GM19463 (cell line): ENCODE results near the gene RABGGTB.
"Not testable (repeated sequence)": the region's sequence is repeated elsewhere in the genome, so short reads cannot be mapped to it uniquely, and the experiment has no call there.

Experiments
- ATAC-seq: cut with Tn5 transposase; IDR thresholded peaks from one replicate; pipeline ENCODE4 v1.9.1; 2021; ENCODE audit warnings: mild to moderate bottlenecking, moderate library complexity; ENCODE audit not compliant: unreplicated experiment

Gene RABGGTB

DNA sequence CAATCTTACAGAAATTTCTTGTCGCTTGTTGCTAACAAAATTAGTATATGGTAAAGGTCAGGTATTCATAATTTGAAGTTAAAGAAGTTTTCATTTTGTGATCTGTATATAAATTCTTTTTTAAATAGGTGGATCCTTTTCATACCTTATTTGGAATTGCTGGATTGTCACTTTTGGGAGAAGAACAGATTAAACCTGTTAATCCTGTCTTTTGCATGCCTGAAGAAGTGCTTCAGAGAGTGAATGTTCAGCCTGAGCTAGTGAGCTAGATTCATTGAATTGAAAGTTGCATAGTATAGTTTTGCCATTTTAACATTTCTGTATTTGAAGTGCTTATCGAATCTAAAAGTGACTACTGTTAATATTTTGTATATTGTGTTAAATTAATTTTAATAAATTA, 8.3 kb downstream of the RABGGTB start:
- ATAC-seq = no peak

DNA sequence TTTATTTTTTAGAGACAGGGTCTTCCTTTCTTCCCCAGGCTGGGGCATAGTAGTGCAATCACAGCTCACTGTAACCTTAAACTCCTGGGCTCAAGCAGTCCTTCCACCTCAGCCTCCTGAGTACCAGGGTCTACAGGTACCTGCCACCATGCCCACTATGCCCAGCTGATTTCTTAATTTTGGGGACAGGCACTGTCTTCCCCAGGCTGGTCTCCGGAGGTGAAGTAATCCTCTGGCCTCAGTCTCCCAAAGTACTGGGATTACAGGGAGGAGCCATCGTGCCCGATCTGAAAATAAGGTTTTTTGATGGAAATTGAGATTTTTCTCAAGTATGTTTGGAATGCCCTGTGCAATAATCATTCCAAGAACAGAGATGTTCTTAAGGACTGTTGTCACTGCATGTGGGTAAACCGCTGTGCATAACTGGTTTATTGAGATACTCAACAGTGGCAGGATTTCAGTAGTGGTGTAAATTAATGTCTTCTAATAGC, 9.7 kb downstream of the RABGGTB start:
- ATAC-seq = peak; percentile 3

DNA sequence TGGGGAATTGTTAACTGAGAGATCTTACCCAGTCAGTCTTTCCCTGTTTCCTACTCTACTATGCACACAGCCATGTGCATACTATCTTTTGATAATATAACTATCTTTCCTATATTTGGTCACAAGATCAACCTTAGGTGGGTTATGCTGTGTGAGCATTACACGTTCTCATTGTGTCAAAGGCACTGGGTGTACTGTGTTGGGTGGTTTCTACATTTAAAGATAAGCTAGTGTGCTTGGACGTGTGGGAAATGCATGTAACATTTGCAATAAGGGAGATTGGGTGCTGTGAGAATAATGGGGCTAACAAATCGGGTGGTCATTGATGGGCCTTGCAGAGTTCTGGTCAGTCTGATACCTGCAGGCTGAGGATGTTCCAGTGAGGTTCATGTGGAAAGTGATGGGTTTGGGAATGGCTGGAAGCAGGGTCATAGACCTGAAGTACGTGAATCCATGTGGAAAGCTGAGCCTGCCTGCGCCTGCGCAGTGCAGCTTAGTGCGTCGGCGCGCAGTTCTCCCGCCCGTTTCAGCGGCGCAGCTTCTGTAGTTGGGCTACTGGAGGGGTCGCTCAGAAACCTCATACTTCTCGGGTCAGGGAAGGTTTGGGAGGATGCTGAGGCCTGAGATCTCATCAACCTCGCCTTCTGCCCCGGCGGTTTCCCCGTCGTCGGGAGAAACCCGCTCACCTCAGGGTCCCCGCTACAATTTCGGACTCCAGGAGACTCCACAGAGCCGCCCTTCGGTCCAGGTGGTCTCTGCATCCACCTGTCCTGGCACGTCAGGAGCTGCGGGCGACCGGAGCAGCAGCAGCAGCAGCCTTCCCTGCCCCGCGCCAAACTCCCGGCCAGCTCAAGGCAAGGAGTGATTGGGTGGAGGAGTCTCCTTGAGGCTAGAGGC, 10.6 kb downstream of the RABGGTB start, which contains the start of gene MSH4:
MSH4 (plus strand) TSS at position 507 of the 897 bp plus-strand sequence; CDS start at position 611, 104 bp downstream.
- ATAC-seq = peak; percentile 17

DNA sequence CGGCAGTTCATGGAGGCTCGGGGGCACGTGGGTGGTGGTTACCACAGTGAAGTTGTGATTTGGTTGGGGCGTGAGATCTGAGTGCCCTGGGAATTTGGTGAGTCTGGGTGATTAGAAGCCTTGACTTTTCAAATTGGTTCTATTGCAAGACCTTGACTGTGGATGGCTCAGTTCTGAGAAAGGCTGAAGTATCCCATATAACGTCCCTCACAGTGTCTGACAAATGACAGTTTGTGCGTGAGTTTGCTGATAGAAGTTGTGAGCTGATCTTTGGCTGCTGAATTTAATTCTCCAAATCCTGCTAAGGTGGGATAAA, 11.2 kb downstream of the RABGGTB start:
- ATAC-seq = peak; percentile 23

DNA sequence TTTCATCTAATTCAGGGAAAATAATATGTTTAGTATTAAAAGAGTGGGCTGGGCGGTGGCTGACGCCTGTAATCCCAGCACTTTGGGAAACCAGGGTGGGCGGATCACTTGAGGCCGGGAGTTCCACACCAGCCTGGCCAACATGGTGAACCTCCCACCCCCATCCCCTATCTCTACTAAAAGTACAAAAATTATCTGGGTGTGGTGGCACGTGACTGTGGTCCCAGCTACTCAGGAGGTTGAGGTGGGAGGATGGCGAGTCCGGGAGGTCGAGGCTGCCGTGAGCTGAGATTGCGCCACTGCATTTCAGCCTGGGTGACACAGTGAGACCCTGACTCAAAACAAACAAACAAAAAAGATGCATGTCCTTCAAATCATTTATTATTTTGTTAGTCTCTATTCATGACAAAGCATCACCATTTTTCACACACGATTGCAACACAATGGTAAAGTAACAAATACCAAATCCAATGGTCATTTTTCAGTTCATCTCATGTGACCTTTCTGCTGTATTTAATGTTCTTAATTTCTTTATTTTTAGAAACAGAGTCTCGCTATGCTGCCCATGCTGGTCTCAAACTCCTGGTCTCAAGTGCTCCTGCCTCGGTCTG, 11.7 kb downstream of the RABGGTB start:
- no peak for ATAC-seq

DNA sequence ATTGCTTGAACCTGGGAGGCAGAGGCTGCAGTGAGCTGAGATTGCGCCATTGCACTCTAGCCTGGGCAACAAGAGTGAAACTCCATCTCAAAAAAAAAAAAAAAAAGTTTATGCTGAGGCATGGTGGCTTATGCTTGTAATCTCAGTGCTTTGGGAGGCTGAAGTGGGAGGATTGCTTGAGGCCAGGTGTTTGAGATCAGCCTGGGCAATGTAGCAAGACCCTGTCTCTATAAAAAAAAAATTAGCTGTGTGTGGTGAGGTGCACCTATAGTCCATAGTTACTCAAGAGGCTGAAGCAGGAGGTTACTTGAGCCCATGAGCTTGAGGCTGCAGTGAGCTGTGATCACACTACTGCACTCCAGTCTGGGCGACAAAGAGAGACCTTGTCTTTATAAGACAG, 15.4 kb downstream of the RABGGTB start:
- ATAC-seq = not testable (repeated sequence)

DNA sequence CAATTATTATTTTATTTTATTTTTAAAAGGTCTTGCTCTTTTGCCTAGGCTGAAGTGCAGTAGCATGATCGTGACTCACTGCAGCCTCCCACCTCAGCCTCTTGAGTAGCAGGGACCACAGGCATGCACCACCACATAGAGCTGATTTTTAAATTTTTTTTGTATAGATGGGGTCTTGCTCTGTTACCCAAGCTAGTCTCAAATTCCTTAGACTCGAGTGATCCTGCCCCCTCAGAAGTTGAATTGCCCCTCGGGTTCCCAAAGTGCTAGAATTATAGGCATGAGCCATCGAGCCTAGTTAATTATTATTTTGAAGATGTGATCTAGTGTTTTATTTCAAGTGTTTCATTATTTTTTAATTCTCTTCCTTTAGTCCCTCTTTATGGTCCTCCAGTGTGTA, 22.9 kb downstream of the RABGGTB start:
- ATAC-seq = no peak

DNA sequence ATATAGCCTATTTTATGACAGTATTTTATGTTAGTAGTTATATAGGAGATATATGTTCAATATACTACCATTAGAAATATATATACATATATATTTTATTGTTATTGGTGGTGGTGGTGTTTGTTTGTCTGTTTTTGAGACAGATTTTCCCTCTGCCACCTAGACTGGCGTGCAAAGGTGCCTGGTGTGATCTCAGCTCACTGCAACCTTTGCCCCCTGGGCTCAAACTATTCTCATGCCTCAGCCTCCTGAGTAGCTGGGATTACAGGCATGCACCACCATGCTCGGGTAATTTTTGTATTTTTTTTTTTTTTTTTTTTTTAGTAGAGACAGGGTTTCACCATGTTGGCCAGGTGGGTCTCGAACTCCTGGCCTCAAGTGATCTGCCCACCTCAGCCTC, 24.1 kb downstream of the RABGGTB start:
- ATAC-seq = not testable (repeated sequence)

DNA sequence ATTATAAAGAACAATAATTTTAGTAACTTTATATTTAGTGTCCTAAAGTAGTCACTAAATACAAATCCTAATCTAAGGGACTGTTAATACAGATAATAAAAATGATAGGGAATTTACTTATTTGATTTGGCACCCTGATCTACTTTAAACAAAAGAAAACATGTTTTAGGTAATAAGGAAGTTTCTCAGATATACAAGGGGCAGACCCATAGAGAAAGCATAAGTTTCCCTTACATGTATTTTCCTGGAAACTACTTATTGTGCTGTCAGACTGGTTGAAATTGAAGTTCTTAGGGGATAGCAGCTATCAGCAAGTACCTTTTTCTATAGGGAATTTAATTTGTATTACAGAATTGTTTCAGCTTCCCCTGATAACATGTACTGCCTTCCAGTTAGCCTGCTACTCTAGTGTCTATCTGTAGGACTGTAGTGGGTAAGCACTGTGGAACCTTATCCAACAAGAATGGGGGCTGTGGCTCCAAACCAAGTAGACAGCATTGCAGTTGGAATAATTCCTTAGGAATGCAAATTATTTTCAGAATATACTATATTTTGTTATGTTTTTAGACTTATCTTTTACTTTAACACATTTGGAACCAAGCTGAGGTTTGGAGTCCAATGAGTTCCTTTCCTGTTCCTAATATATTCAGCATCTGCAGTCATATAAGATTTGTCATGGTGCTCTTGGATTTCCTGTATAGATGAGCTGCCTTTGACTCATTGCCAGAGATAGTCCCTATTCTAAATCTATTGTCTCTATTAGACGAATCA, 25.3 kb downstream of the RABGGTB start:
- ATAC-seq = no peak

DNA sequence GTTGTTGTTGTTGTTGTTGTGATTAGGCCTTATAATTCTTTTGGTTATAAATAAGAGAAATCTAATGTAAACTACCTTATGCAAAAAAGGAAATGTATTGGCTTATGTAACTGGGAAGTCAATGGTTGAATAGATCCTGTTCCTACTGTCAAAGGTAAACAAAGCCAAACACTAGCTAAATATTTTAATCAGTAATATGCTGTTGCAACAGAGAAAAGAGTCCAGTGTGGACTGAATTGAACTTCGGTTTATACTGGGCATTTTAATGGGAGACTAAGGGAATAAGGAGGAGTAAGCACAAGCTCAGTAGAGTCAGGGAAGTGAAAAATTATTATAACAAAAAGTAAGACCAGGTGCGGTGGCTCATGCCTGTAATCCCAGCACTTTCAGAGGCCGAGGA, 26.0 kb downstream of the RABGGTB start:
- ATAC-seq = no peak

DNA sequence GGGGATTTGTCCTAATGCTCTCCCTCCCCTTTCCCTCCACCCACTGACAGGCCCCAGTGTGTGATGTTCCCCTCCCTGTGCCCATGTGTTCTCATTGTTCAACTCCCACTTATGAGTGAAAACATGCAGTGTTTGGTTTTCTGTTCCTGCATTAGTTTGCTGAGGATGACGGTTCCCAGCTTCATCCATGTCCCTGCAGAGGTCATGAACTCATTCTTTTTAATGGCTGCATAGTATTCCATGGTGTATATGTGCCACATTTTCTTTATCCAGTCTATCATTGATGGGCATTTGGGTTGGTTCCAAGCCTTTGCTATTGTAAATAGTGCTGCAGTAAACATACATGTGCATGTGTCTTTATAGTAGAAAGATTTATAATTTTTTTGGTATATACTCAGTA, 37.5 kb downstream of the RABGGTB start:
- ATAC-seq = not testable (repeated sequence)

DNA sequence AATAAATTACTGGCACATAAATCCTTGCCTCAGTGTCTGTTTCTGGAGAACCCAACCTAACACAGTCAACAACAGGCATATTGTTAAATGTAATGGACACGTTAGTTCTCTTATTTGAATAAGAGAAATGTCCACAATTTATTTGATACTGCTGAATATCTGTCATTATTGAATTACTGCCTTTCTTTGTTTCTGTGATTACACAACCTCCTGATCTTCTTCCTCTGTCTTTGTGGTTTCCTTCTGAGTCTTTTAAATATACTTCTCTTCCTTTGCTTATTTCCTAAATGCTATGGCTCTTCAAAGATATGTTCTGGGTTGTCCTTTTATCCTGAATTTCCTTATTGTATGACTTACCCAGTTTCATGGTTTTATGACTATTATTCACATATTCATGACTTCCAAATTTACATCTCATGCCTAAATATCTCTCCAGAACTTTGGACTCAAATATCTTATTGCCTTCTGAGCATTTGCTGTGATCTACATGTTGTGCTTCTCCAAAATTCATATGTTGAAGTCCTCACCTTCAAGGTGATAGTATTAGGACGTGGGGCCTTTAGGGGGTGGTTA, 50.6 kb downstream of the RABGGTB start:
- ATAC-seq = no peak

DNA sequence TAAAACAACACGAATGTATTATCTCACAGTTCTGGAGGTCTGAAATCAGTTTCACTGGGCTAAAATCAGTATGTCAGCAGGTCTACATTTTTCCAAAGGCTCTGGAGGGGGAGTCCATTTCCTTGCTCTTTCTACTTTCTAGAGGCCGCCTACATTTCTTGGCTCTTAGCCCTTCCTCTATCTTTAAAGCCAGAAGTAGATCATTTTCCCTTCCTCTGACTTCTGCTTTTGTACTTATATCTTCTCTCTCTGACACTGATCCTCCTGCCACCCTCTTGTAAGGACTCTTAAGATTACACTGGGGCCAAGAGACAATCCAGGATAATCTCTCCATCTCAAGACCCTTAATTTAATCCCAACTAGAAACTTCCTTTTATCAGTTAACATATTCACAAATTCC, 52.0 kb downstream of the RABGGTB start:
- ATAC-seq = no peak

DNA sequence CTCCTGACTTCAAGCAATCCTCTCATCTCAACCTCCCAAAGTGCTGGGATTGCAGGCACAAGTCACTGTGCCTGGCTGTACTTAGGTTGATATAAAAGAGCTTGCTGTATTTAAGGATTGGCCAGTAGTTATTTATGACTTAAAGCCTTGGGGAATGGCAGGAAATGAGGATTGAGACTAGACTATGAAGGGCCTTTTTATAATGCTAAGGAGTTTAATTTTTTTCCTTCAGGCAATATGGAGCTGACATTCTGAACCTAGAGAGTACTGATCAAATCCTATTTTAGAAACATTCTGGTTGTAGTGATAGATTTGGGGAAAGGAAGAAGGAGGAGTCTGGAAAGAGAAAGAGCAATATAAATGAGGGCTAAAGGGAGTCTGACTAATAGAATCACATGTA, 55.4 kb downstream of the RABGGTB start:
- ATAC-seq = no peak
